HEK293 (cell line): ENCODE results near the gene KRTAP10-12.

Experiments
- MYNN ChIP-seq: fragments of 450-650 bp; formaldehyde crosslinking; IDR thresholded peaks from 2 replicates; pipeline ENCODE4 v1.5.1; 2016; ENCODE audit warnings: missing biosample characterization, missing genetic modification characterization, borderline replicate concordance
- SCRT2 ChIP-seq: fragments of 450-650 bp; formaldehyde crosslinking; IDR thresholded peaks from 2 replicates; pipeline ENCODE4 v1.5.1; 2016; ENCODE audit warnings: missing biosample characterization, missing genetic modification characterization
- SETDB1 ChIP-seq: IDR thresholded peaks from one replicate; pipeline ENCODE4 v1.6.1; 2017; ENCODE audit warnings: mild to moderate bottlenecking, low read length, moderate library complexity, mixed read lengths; ENCODE audit not compliant: insufficient read length
- TCF7L2 ChIP-seq: IDR thresholded peaks from 2 replicates; pipeline ENCODE4 v1.6.1; 2011; ENCODE audit warnings: low read depth, mild to moderate bottlenecking, inconsistent platforms, low read length, moderate library complexity, borderline replicate concordance
- YY1 ChIP-seq: fragments of 450-650 bp; formaldehyde crosslinking; IDR thresholded peaks from 2 replicates; pipeline ENCODE4 v1.5.1; 2018; ENCODE audit warnings: missing biosample characterization, missing genetic modification characterization
- ZFP41 ChIP-seq: fragments of 450-650 bp; formaldehyde crosslinking; IDR thresholded peaks from 2 replicates; pipeline ENCODE4 v1.5.1; 2016; ENCODE audit warnings: missing biosample characterization, missing genetic modification characterization, borderline replicate concordance
- ZNF48 ChIP-seq: fragments of 450-650 bp; formaldehyde crosslinking; IDR thresholded peaks from 2 replicates; pipeline ENCODE4 v1.5.1; 2016; ENCODE audit warnings: missing biosample characterization, missing genetic modification characterization
- ZNF585B ChIP-seq: fragments of 450-650 bp; formaldehyde crosslinking; IDR thresholded peaks from 2 replicates; pipeline ENCODE4 v1.5.1; 2016; ENCODE audit warnings: missing biosample characterization, missing genetic modification characterization
- ZNF596 ChIP-seq: fragments of 450-650 bp; IDR thresholded peaks from 2 replicates; pipeline ENCODE4 v1.5.0; 2018; ENCODE audit warnings: missing biosample characterization, mild to moderate bottlenecking, missing genetic modification characterization, moderate library complexity
- TF ChIP-seq, protein P1 (sequence below): fragments of 450-650 bp; formaldehyde crosslinking; IDR thresholded peaks from 2 replicates; pipeline ENCODE4 v1.5.1; 2016; ENCODE audit warnings: missing biosample characterization, missing genetic modification characterization
- TF ChIP-seq, protein P2 (sequence below): fragments of 450-650 bp; formaldehyde crosslinking; IDR thresholded peaks from 2 replicates; pipeline ENCODE4 v1.5.1; 2016; ENCODE audit warnings: missing biosample characterization, missing genetic modification characterization
- TF ChIP-seq, protein P3 (sequence below): fragments of 450-650 bp; formaldehyde crosslinking; IDR thresholded peaks from 2 replicates; pipeline ENCODE4 v1.5.1; 2017; ENCODE audit warnings: missing biosample characterization, missing genetic modification characterization
- TF ChIP-seq, protein P4 (sequence below): fragments of 450-650 bp; formaldehyde crosslinking; IDR thresholded peaks from 2 replicates; pipeline ENCODE4 v1.5.1; 2016; ENCODE audit warnings: missing biosample characterization, missing genetic modification characterization

- TF ChIP-seq, protein P1, sequence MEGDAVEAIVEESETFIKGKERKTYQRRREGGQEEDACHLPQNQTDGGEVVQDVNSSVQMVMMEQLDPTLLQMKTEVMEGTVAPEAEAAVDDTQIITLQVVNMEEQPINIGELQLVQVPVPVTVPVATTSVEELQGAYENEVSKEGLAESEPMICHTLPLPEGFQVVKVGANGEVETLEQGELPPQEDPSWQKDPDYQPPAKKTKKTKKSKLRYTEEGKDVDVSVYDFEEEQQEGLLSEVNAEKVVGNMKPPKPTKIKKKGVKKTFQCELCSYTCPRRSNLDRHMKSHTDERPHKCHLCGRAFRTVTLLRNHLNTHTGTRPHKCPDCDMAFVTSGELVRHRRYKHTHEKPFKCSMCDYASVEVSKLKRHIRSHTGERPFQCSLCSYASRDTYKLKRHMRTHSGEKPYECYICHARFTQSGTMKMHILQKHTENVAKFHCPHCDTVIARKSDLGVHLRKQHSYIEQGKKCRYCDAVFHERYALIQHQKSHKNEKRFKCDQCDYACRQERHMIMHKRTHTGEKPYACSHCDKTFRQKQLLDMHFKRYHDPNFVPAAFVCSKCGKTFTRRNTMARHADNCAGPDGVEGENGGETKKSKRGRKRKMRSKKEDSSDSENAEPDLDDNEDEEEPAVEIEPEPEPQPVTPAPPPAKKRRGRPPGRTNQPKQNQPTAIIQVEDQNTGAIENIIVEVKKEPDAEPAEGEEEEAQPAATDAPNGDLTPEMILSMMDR (tag by site-specific recombination) = no peak
- TF ChIP-seq, protein P2, sequence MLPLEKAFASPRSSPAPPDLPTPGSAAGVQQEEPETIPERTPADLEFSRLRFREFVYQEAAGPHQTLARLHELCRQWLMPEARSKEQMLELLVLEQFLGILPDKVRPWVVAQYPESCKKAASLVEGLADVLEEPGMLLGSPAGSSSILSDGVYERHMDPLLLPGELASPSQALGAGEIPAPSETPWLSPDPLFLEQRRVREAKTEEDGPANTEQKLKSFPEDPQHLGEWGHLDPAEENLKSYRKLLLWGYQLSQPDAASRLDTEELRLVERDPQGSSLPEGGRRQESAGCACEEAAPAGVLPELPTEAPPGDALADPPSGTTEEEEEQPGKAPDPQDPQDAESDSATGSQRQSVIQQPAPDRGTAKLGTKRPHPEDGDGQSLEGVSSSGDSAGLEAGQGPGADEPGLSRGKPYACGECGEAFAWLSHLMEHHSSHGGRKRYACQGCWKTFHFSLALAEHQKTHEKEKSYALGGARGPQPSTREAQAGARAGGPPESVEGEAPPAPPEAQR (tag by site-specific recombination) = no peak
- TF ChIP-seq, protein P3, sequence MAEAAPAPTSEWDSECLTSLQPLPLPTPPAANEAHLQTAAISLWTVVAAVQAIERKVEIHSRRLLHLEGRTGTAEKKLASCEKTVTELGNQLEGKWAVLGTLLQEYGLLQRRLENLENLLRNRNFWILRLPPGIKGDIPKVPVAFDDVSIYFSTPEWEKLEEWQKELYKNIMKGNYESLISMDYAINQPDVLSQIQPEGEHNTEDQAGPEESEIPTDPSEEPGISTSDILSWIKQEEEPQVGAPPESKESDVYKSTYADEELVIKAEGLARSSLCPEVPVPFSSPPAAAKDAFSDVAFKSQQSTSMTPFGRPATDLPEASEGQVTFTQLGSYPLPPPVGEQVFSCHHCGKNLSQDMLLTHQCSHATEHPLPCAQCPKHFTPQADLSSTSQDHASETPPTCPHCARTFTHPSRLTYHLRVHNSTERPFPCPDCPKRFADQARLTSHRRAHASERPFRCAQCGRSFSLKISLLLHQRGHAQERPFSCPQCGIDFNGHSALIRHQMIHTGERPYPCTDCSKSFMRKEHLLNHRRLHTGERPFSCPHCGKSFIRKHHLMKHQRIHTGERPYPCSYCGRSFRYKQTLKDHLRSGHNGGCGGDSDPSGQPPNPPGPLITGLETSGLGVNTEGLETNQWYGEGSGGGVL (tag by site-specific recombination) = no peak
- TF ChIP-seq YY1 (tag by site-specific recombination) = no peak
- no peak for TF ChIP-seq TCF7L2
- TF ChIP-seq SCRT2 (tag by site-specific recombination) = no peak
- TF ChIP-seq, protein P4, sequence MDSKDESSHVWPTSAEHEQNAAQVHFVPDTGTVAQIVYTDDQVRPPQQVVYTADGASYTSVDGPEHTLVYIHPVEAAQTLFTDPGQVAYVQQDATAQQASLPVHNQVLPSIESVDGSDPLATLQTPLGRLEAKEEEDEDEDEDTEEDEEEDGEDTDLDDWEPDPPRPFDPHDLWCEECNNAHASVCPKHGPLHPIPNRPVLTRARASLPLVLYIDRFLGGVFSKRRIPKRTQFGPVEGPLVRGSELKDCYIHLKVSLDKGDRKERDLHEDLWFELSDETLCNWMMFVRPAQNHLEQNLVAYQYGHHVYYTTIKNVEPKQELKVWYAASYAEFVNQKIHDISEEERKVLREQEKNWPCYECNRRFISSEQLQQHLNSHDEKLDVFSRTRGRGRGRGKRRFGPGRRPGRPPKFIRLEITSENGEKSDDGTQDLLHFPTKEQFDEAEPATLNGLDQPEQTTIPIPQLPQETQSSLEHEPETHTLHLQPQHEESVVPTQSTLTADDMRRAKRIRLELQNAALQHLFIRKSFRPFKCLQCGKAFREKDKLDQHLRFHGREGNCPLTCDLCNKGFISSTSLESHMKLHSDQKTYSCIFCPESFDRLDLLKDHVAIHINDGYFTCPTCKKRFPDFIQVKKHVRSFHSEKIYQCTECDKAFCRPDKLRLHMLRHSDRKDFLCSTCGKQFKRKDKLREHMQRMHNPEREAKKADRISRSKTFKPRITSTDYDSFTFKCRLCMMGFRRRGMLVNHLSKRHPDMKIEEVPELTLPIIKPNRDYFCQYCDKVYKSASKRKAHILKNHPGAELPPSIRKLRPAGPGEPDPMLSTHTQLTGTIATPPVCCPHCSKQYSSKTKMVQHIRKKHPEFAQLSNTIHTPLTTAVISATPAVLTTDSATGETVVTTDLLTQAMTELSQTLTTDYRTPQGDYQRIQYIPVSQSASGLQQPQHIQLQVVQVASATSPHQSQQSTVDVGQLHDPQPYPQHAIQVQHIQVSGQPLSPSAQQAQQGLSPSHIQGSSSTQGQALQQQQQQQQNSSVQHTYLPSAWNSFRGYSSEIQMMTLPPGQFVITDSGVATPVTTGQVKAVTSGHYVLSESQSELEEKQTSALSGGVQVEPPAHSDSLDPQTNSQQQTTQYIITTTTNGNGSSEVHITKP (tag by site-specific recombination) = no peak
- no peak for TF ChIP-seq ZNF48 (tag by site-specific recombination)
- no peak for TF ChIP-seq ZNF585B (tag by site-specific recombination)
- no peak for TF ChIP-seq ZNF596
- TF ChIP-seq MYNN (tag by site-specific recombination) = no peak
- TF ChIP-seq SETDB1 = no peak
- no peak for TF ChIP-seq ZFP41
These were observed 1.1 kb downstream of the KRTAP10-12 start for GRCh38 chr21:44697811-44698734.
